ENCODE results near the gene B3GNT4.

Gene B3GNT4

DNA sequence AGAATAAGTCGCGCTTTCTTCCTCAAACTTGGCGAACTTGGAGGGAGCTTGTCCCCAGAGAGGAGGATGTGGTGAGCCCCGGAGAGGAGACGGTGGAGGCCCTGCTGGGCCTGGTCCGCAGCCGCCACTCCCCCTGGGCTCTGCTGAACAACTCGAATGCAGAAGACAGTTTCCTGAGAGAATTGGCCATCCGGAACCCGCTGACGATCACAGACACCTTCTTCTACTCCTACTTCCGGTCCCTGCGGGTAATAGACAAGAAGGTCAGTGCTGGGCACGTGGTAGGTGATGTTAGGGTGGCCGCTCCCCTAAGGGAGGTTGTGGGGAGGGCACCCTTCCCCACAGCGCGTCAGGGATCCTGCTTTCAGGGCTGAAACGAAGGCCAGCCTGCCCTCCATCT lies 19.0 kb upstream of the B3GNT4 start:
- H3K36me3 ChIP-seq (ENCODE audit: insufficient read depth, low read length): no peaks in the 10 kb centered on the region
- no peak for TF ChIP-seq POLR2AphosphoS5 (IDR thresholded peaks at IDR 0.05; ENCODE audit: borderline replicate concordance, low read depth, low read length)
- no peak for TF ChIP-seq FOXP2 (optimal IDR thresholded peaks at IDR 0.05; ENCODE audit: control extremely low read depth, extremely low read length, insufficient read depth)
- TF ChIP-seq EZH2 (IDR thresholded peaks at IDR 0.05): no peak
- no peak overlapping the region for H3K4me3 ChIP-seq
- no peaks in the 10 kb centered on the region for H3K9me3 ChIP-seq (ENCODE audit: low read depth, low read length)
- no peak overlapping the region for H3K9ac ChIP-seq (ENCODE audit: insufficient read length)
- H3K27ac ChIP-seq: no peak overlapping the region
- no peak for DNase-seq (ENCODE audit: low read depth, low spot score)

DNA sequence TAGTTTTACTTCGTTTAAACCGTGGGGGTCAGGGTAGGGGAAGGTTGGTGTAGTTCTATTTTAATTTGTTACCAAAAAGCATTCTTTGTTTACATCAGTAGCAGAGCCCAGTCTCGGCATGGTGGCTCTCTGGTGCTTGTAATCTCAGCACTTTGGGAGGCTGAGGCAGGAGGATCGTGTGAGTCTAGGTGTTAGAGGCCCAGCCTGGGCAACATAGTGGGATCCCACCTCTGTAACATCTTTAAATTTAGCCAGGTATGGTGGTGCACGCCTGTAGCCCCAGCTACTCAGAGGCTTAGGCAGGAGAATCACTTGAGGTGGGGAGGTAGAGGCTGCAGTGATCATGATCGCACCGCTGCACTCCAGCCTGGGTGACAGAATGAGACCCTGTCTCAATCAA lies 18.4 kb upstream of the B3GNT4 start:
- H3K4me3 ChIP-seq: no peak overlapping the region
- DNase-seq (ENCODE audit: low read depth, low spot score): no peak
- H3K9ac ChIP-seq (ENCODE audit: insufficient read length): no peak overlapping the region
- H3K27ac ChIP-seq: no peak overlapping the region
- H3K36me3 ChIP-seq (ENCODE audit: insufficient read depth, low read length): no peaks in the 10 kb centered on the region
- TF ChIP-seq EZH2 (IDR thresholded peaks at IDR 0.05): no peak
- no peak for TF ChIP-seq POLR2AphosphoS5 (IDR thresholded peaks at IDR 0.05; ENCODE audit: borderline replicate concordance, low read depth, low read length)
- TF ChIP-seq FOXP2 (optimal IDR thresholded peaks at IDR 0.05; ENCODE audit: control extremely low read depth, extremely low read length, insufficient read depth): no peak
- no peaks in the 10 kb centered on the region for H3K9me3 ChIP-seq (ENCODE audit: low read depth, low read length)

DNA sequence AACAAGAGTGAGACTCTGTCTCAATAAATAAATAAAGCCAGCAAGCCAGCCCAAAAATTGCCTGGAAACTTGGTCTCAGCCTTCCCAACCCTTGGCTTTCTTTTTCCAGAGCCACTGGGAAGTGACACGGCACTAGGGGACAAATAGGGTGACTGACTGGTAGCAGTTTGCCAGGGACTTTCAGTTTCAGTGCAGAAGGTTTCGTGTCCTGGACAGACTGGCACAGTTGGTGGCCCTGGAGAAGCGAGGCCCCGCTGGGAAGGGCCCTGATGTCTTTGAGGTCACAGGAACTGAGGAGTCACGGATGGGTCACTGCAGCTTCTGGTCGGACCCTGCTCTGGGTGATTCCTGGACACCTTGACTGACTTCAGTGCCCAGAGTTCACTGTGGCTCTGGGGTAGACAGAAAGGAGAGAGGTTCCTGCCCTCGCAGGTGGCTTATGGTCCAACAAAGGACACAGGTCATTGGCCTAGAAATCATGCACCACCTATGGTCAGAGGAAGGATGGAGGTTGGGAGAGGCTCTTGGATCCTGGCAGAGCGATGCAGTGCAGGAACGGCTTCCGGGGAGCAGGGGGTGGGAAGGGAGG lies 17.9 kb upstream of the B3GNT4 start:
- Histone ChIP-seq H3K27ac (no peak overlapping the region), H3K36me3 (ENCODE audit: insufficient read depth, low read length) (no peaks in the 10 kb centered on the region), H3K9ac (ENCODE audit: insufficient read length) (no peak overlapping the region), H3K4me3 (no peak overlapping the region), H3K9me3 (ENCODE audit: low read depth, low read length) (no peaks in the 10 kb centered on the region)
- no peak for DNase-seq (ENCODE audit: low read depth, low spot score)
- TF ChIP-seq EZH2 (IDR thresholded peaks at IDR 0.05) (no peak), POLR2AphosphoS5 (IDR thresholded peaks at IDR 0.05; ENCODE audit: borderline replicate concordance, low read depth, low read length) (no peak), FOXP2 (optimal IDR thresholded peaks at IDR 0.05; ENCODE audit: control extremely low read depth, extremely low read length, insufficient read depth) (no peak)

DNA sequence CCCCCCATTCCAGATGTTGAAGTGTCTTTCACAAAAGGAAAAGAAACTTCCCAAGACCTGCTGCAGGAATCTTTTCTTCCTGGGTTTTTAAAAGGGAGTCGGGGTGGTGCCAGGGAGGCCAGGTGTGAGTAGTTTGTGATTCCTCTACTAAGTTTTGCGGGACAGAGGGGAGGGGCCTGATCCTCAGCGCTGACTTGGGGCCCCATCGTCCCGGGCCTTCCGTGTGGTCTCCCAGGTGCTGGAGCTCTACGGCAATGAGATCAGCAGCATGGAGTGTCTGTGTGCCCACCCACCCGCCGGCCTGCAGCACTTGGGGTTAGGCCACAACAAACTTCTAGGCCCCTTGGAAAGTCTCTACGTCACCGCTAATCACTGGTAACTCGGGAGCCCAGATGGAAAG lies 16.0 kb upstream of the B3GNT4 start:
- DNase-seq (ENCODE audit: low read depth, low spot score): no peak

DNA sequence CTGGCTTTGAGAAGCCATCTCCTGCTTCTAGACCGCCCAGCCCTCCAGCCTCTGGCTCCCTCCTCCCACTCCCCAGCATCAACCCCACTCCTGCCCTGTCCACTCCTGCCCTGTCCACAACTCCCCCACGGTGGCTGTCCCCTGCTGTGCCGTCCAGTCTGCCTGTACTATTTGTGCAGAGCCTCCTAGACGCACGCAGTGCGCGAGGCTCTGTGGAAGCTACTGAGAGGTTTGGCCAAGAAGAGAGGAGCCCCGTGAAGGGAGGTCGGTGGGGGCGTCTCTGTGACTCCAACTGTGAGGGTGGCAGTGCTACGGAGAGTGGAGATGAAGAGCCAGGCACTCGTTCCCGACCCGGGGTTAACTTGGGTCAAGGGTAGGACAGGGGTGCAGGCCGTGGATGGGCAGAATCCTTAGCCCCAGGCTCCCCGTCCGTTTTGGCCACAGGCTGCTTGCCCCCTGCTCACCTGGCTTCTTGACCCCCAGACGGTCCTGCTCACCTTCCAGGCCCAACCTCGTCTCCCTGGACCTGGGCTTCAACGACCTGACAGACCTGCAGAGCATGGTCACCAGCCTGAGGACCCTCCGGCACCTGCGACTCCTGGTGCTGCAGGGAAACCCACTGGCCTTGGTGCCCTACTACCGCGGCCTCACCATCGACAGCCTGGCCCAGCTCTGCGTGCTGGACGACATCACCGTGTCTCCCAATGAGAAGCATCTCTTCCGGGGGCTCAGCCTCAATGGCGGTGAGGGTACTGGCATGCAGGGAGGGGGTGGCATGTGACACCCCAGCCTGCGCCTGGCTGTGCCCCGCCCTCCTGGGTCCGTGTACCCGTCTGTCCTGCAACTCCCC lies 13.7 kb upstream of the B3GNT4 start:
- Histone ChIP-seq H3K27ac (no peak overlapping the region), H3K9me3 (ENCODE audit: low read depth, low read length) (no peaks in the 10 kb centered on the region), H3K4me3 (no peak overlapping the region), H3K36me3 (ENCODE audit: insufficient read depth, low read length) (no peaks in the 10 kb centered on the region), H3K9ac (ENCODE audit: insufficient read length) (no peak overlapping the region)
- DNase-seq (ENCODE audit: low read depth, low spot score): no peak
- TF ChIP-seq EZH2 (IDR thresholded peaks at IDR 0.05): no peak
- no peak for TF ChIP-seq POLR2AphosphoS5 (IDR thresholded peaks at IDR 0.05; ENCODE audit: borderline replicate concordance, low read depth, low read length)
- no peak for TF ChIP-seq FOXP2 (optimal IDR thresholded peaks at IDR 0.05; ENCODE audit: control extremely low read depth, extremely low read length, insufficient read depth)

More for the DNA sequence above, 16.0 kb upstream of the B3GNT4 start:
- H3K27ac ChIP-seq: no peak overlapping the region
- no peak overlapping the region for H3K4me3 ChIP-seq
- no peaks in the 10 kb centered on the region for H3K36me3 ChIP-seq (ENCODE audit: insufficient read depth, low read length)
- H3K9me3 ChIP-seq (ENCODE audit: low read depth, low read length): no peaks in the 10 kb centered on the region
- TF ChIP-seq EZH2 (IDR thresholded peaks at IDR 0.05) (no peak), POLR2AphosphoS5 (IDR thresholded peaks at IDR 0.05; ENCODE audit: borderline replicate concordance, low read depth, low read length) (no peak), FOXP2 (optimal IDR thresholded peaks at IDR 0.05; ENCODE audit: control extremely low read depth, extremely low read length, insufficient read depth) (no peak)
- no peak overlapping the region for H3K9ac ChIP-seq (ENCODE audit: insufficient read length)

DNA sequence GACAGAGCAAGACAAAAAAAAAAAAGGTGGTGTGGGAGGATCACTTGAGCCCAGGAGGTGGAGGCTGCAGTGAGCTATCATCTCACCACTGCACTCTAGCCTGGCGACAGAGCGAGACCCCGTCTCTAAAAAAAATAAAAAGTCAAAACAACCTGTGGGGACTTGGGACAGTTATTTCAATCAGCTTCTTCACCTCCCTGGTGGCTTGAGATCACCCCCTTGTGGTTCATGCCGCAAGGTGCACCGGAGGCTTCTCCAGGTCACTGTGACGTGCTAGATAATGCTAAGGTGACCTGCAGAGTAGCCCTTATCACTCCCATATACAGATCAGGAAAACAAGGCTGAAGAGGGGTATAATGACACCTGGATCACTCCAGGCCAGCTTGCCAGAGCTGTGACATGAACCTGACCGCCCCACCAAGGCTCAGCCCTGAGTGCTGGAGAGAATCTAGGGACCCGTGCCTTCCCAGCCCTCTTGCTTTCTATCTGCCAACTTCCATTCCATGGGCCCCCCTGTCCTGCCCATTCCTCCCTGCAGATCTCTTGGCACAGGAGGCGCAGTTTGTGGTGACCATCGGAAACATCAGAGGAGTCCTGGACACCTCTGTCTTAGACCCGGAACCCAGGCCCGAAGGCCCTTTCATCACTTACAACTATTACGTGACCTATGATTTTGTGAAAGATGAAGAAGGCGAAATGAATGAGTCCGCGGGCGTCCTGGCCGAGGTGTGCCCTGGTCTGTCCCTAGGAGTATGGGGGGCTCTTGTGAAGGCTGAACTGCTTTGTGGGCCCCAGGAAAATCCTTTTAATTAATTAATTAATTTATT lies 12.5 kb upstream of the B3GNT4 start:
- TF ChIP-seq FOXP2 (optimal IDR thresholded peaks at IDR 0.05; ENCODE audit: control extremely low read depth, extremely low read length, insufficient read depth) (no peak), POLR2AphosphoS5 (IDR thresholded peaks at IDR 0.05; ENCODE audit: borderline replicate concordance, low read depth, low read length) (no peak), EZH2 (IDR thresholded peaks at IDR 0.05) (no peak)
- Histone ChIP-seq H3K9ac (ENCODE audit: insufficient read length) (no peak overlapping the region), H3K9me3 (ENCODE audit: low read depth, low read length) (no peaks in the 10 kb centered on the region; the same call in 1 of the 2 replicates), H3K4me3 (no peak overlapping the region), H3K36me3 (ENCODE audit: insufficient read depth, low read length) (no peaks in the 10 kb centered on the region), H3K27ac (no peak overlapping the region)
- no peak for DNase-seq (ENCODE audit: low read depth, low spot score)

DNA sequence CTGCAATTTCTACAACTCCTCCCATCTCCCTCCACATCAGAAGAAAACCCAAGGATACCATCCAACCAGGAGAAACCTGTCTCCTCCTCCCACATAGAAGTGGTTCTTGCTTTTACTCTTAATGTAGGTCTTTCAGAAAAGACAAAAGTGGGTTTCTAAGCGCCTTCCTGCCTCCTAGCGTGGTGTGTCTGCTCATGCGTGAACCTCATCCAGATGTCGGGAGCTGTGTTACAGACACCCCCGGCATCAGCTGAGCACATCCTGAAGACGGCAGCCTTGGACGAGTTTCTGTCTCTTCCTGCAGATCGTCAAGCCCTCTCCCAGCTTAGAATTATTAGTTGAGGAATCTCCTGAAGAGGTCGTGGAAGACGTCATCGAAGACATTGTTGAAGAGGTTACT lies 11.1 kb upstream of the B3GNT4 start:
- H3K9me3 ChIP-seq (ENCODE audit: low read depth, low read length): no peaks in the 10 kb centered on the region; the same call in 1 of the 2 replicates
- H3K27ac ChIP-seq: no peak overlapping the region
- no peaks in the 10 kb centered on the region for H3K36me3 ChIP-seq (ENCODE audit: insufficient read depth, low read length)
- TF ChIP-seq EZH2 (IDR thresholded peaks at IDR 0.05) (no peak), POLR2AphosphoS5 (IDR thresholded peaks at IDR 0.05; ENCODE audit: borderline replicate concordance, low read depth, low read length) (no peak), FOXP2 (optimal IDR thresholded peaks at IDR 0.05; ENCODE audit: control extremely low read depth, extremely low read length, insufficient read depth) (no peak)
- no peak overlapping the region for H3K4me3 ChIP-seq
- DNase-seq (ENCODE audit: low read depth, low spot score): no peak
- no peak overlapping the region for H3K9ac ChIP-seq (ENCODE audit: insufficient read length)

DNA sequence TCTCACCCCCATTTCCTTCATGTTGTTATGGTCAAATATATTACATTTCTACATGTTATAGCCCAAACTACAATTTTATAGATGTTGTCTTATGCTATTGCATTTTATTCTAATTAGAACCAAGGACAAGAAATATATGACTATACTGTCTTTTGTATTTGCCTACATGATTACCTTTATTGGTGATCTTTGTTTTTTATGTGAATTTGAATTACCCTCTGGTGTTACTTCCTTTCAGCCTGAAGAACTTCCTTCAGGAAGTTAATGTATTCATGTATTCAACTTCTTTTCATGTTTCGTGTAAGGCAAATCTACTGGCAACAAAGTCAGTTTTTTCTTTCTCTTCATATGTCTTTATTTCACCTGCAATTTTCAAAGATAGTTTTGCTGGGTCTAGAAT lies 8.7 kb upstream of the B3GNT4 start:
- Histone ChIP-seq H3K9me3 (ENCODE audit: low read depth, low read length) (no peaks in the 10 kb centered on the region; the same call in 1 of the 2 replicates), H3K36me3 (ENCODE audit: insufficient read depth, low read length) (no peaks in the 10 kb centered on the region), H3K27ac (no peak overlapping the region), H3K9ac (ENCODE audit: insufficient read length) (no peak overlapping the region), H3K4me3 (no peak overlapping the region)
- no peak for DNase-seq (ENCODE audit: low read depth, low spot score)
- TF ChIP-seq EZH2 (IDR thresholded peaks at IDR 0.05) (no peak), POLR2AphosphoS5 (IDR thresholded peaks at IDR 0.05; ENCODE audit: borderline replicate concordance, low read depth, low read length) (no peak), FOXP2 (optimal IDR thresholded peaks at IDR 0.05; ENCODE audit: control extremely low read depth, extremely low read length, insufficient read depth) (no peak)
